SU-DHL-6 (cell line): ENCODE results near the gene GRIA2.
"Not testable (repeated sequence)": the region's sequence is repeated elsewhere in the genome, so short reads cannot be mapped to it uniquely, and the experiment has no call there.

ENCODE experiments used
- H2AFZ ChIP-seq: fragments of 200-600 bp; sonication (generic); 2 replicates; pipeline ENCODE4 v1.6.1; 2014; ENCODE audit warnings: low read depth, mild to moderate bottlenecking, moderate library complexity, mixed read lengths, antibody characterized with exemption, low read length; ENCODE audit not compliant: severe bottlenecking
- H3F3A ChIP-seq: fragments of 200-600 bp; shearing (Covaris generic); 2 replicates; pipeline ENCODE4 v1.6.0; 2016; ENCODE audit warnings: antibody characterized with exemption, mild to moderate bottlenecking; ENCODE audit not compliant: insufficient read depth
- H3K27ac ChIP-seq: fragments of 200-600 bp; sonication (generic); 2 replicates; pipeline ENCODE4 v1.5.1; 2016; ENCODE audit warnings: low read depth, mild to moderate bottlenecking, low read length, moderate library complexity, mixed read lengths
- H3K27me3 ChIP-seq: fragments of 200-600 bp; sonication (generic), shearing (Covaris generic); 2 replicates; pipeline ENCODE4 v1.6.0; 2014; ENCODE audit warnings: mild to moderate bottlenecking, low read length
- H3K36me3 ChIP-seq: fragments of 200-600 bp; sonication (generic); 2 replicates; pipeline ENCODE4 v1.6.1; 2014; ENCODE audit warnings: mild to moderate bottlenecking, low read length, mixed read lengths
- H3K4me2 ChIP-seq: fragments of 300-600, 200-600 bp; shearing (Covaris generic), sonication (generic); 2 replicates; pipeline ENCODE4 v1.6.0; 2014; ENCODE audit warnings: low read length, low read depth, mild to moderate bottlenecking; ENCODE audit not compliant: poor library complexity, severe bottlenecking
- H3K4me3 ChIP-seq: fragments of 200-600 bp; sonication (generic); 2 replicates; pipeline ENCODE4 v1.5.1; 2014; ENCODE audit warnings: antibody characterized with exemption, low read length, mild to moderate bottlenecking, mixed read lengths; ENCODE audit not compliant: insufficient read depth, poor library complexity, severe bottlenecking
- H3K79me2 ChIP-seq: fragments of 200-600 bp; sonication (generic); 2 replicates; pipeline ENCODE4 v1.6.1; 2014; ENCODE audit warnings: mild to moderate bottlenecking, low read length, moderate library complexity; ENCODE audit not compliant: insufficient read depth
- H3K9ac ChIP-seq: fragments of 200-600 bp; sonication (generic); 2 replicates; pipeline ENCODE4 v1.7.0; 2014; ENCODE audit warnings: mild to moderate bottlenecking, low read length
- H3K9me2 ChIP-seq: fragments of 200-600 bp; sonication (generic); replicated peaks from 2 replicates; pipeline ENCODE4 v1.6.1; 2014; ENCODE audit warnings: low read length; ENCODE audit not compliant: insufficient read depth
- H3K9me3 ChIP-seq: fragments of 200-600 bp; sonication (generic); 2 replicates; pipeline ENCODE4 v1.6.1; 2014; ENCODE audit warnings: low read length, mixed read lengths; ENCODE audit not compliant: insufficient read depth
- H4K20me1 ChIP-seq: fragments of 200-600 bp; sonication (generic); 2 replicates; pipeline ENCODE4 v1.6.1; 2014; ENCODE audit warnings: low read depth, mild to moderate bottlenecking, antibody characterized with exemption, low read length, moderate library complexity, mixed read lengths
- EZH2phosphoT487 ChIP-seq: fragments of 200-600 bp; sonication (generic), shearing (Covaris generic); conservative IDR thresholded peaks from 2 replicates; pipeline ENCODE4 v1.6.1; 2018; ENCODE audit warnings: mild to moderate bottlenecking, antibody characterized with exemption, low read length, moderate library complexity, mixed read lengths
- TF ChIP-seq, protein P1 (sequence below): fragments of 200-600 bp; sonication (generic); IDR thresholded peaks from one replicate; pipeline ENCODE4 v1.5.1; 2017; ENCODE audit warnings: antibody characterized with exemption, mild to moderate bottlenecking, low read length, moderate library complexity; ENCODE audit not compliant: insufficient read depth, poor library complexity, severe bottlenecking

GRIA2 gene

GRCh38 chr4:157245351-157245750 lies 24.8 kb downstream of the GRIA2 start:
- Histone ChIP-seq H3K79me2 (no peaks in the 10 kb centered on the region), H3K27me3 (no peaks in the 10 kb centered on the region), H2AFZ (no peak overlapping the region), H3K4me2 (no peak overlapping the region), H3K9me3 (no peaks in the 10 kb centered on the region), H3K27ac (no peak overlapping the region), H4K20me1 (no peaks in the 10 kb centered on the region), H3K4me3 (no peak overlapping the region), H3K9me2 (no peaks in the 10 kb centered on the region), H3K36me3 (no peaks in the 10 kb centered on the region), H3K9ac (no peak overlapping the region), H3F3A (no peaks in the 10 kb centered on the region)
- TF ChIP-seq EZH2phosphoT487 = no peak
- TF ChIP-seq, protein P1, sequence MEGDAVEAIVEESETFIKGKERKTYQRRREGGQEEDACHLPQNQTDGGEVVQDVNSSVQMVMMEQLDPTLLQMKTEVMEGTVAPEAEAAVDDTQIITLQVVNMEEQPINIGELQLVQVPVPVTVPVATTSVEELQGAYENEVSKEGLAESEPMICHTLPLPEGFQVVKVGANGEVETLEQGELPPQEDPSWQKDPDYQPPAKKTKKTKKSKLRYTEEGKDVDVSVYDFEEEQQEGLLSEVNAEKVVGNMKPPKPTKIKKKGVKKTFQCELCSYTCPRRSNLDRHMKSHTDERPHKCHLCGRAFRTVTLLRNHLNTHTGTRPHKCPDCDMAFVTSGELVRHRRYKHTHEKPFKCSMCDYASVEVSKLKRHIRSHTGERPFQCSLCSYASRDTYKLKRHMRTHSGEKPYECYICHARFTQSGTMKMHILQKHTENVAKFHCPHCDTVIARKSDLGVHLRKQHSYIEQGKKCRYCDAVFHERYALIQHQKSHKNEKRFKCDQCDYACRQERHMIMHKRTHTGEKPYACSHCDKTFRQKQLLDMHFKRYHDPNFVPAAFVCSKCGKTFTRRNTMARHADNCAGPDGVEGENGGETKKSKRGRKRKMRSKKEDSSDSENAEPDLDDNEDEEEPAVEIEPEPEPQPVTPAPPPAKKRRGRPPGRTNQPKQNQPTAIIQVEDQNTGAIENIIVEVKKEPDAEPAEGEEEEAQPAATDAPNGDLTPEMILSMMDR = no peak

- H3F3A ChIP-seq = no peaks in the 10 kb centered on the region
- H3K79me2 ChIP-seq = no peaks in the 10 kb centered on the region
- no peaks in the 10 kb centered on the region for H3K9me2 ChIP-seq
- no peak overlapping the region for H3K4me3 ChIP-seq
- no peaks in the 10 kb centered on the region for H3K27me3 ChIP-seq
- H3K9me3 ChIP-seq = no peaks in the 10 kb centered on the region
- no peak overlapping the region for H2AFZ ChIP-seq
- TF ChIP-seq EZH2phosphoT487 = no peak
- TF ChIP-seq, protein P1 = no peak
- no peak overlapping the region for H3K4me2 ChIP-seq
- H4K20me1 ChIP-seq = no peaks in the 10 kb centered on the region
- no peak overlapping the region for H3K9ac ChIP-seq
- H3K27ac ChIP-seq = no peak overlapping the region
- no peaks in the 10 kb centered on the region for H3K36me3 ChIP-seq
Observed at GRCh38 chr4:157246964-157247363, 26.4 kb downstream of the GRIA2 start.

- not testable (repeated sequence) for H2AFZ ChIP-seq, H4K20me1 ChIP-seq, H3K9ac ChIP-seq, H3K9me2 ChIP-seq, H3K79me2 ChIP-seq, H3K9me3 ChIP-seq, H3K27ac ChIP-seq, H3K4me2 ChIP-seq, H3K4me3 ChIP-seq, H3F3A ChIP-seq, H3K27me3 ChIP-seq, H3K36me3 ChIP-seq
Observed at GRCh38 chr4:157258165-157258564, 37.6 kb downstream of the GRIA2 start.

- Histone ChIP-seq H3K4me3 (no peak overlapping the region), H3K27me3 (no peaks in the 10 kb centered on the region), H3K9me3 (no peaks in the 10 kb centered on the region), H4K20me1 (no peaks in the 10 kb centered on the region), H3K36me3 (no peaks in the 10 kb centered on the region), H3K27ac (no peak overlapping the region), H3F3A (no peaks in the 10 kb centered on the region), H3K79me2 (no peaks in the 10 kb centered on the region), H3K9me2 (no peaks in the 10 kb centered on the region), H2AFZ (no peak overlapping the region), H3K9ac (no peak overlapping the region), H3K4me2 (no peak overlapping the region)
- TF ChIP-seq EZH2phosphoT487 = no peak
Observed at GRCh38 chr4:157265281-157265680, 44.8 kb downstream of the GRIA2 start.
